Activated naive CD8-positive, alpha-beta T cell treated with anti-CD3 and anti-CD28 coated beads, Interleukin-2, amount 50 U/mL, for 16 hours (primary cell): ENCODE data around the gene GOLGA6L10.
"Not testable (repeated sequence)": the region's sequence is repeated elsewhere in the genome, so short reads cannot be mapped to it uniquely, and the experiment has no call there.

Source experiments
- DNase-seq: peaks from one replicate; pipeline ENCODE4 v3.0.0-alpha.2; 2020; ENCODE audit warnings: low read depth, low spot score

Gene GOLGA6L10, protein sequence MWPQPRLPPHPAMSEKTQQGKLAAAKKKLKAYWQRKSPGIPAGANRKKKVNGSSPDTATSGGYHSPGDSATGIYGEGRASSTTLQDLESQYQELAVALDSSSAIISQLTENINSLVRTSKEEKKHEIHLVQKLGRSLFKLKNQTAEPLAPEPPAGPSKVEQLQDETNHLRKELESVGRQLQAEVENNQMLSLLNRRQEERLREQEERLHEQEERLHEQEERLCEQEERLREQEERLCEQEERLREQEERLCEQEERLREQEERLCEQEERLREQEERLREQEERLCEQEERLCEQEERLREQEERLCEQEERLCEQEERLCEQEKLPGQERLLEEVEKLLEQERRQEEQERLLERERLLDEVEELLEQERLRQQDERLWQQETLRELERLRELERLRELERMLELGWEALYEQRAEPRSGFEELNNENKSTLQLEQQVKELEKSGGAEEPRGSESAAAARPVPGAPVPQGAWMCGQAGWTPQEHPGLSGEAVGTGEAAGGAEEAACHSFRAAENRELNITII

GRCh38 chr15:82349375-82349774, at the start of gene GOLGA6L10:
GOLGA6L10 (minus strand) TSS chr15:82349475; CDS start chr15:82349375, 100 bp downstream.
- not testable (repeated sequence) for DNase-seq

DNA sequence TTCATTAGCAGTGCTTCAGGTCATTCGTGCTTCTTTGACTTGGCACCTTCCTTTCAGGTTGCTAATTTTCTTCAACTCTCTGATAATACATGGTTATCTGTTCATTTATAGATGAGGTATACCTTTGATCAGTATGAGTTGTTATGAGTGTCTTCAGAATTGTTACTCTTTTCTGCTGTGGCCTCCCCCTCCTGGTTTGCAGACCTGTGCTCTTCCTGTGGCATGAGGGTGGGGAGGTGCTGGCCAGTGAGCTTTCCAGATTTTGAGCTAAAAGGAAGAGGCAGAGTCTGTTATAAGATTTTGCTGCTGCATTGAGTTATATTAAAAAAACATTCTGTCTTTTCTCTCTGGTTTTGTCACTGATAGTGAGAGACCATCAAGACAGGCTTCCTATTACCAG, 49.5 kb upstream of the GOLGA6L10 start:
- DNase-seq, result no peak

DNA sequence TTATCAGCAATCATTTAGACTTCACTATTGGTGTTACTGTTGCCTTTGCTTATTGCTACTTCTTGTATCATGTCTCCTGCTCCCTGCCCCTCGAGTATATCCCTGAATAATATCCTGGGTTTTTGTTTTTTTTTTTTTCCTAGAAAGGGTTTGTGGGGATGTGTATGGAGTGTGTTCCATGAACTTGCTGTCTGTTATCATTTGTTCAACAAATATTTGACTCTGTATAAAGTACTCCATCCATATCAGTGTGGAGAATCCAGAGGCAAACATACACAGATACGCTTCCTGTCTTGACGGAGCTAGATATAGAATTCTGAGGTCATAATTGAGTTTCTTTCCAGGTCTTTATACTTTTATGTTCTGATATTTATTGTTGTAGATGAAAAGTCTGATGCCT, 48.5 kb upstream of the GOLGA6L10 start:
- DNase-seq, result no peak

DNA sequence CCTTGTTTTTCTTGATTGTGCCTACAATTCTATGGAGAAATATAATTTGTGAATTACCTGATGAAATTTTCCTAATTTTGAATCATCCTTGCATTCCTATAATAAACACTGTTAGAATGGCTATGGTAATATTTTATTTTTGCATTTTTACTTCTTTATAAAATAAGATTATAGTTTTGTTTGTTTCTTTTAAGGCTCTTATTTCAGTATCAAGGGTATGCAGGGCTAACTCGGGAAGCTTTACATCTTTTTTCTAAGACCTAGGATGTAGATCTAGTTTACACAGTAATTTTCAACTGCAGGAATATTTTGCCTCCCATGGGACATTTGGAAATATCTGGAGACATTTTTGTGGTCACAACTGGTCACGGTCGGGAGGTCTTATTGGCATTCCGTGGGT, 46.5 kb upstream of the GOLGA6L10 start:
- DNase-seq, result not testable (repeated sequence)

DNA sequence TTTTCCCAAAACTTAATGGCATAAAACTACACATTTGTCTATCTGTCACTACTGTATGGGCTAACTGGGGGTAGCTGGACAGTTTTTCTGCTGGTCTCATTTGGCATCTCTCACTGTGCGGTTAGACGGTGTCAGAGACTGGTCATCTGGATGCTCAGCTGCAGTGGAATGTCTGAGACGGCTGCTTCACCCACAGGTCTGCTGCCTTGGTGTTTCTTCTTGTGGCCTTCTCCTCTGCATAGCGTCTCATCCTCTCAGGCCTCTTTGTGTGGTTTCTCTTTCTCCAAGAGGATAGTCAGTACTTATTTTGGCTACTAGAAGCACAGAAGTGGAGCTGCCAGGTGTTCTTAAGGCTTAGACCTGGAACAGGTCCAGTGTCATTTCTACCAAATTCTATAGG, 44.4 kb upstream of the GOLGA6L10 start:
- no peak for DNase-seq

DNA sequence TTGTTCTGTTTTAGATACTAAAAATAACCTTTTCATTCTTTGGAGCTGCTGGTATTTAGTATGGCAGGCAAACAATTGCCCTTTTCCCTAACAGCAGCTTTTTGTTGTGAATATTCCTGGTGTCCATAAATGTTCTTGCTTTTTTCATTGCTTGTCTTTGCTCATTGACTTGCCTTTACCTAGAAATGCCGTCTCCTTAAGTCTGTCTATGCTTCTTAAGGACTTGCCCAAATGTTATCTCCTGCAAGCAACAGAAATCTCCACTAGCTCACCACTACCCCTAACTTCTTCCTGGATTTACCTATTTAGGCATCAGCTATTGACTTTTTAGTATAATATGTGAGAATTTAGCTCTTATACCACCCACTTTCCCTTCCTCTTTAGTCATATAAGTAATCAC, 42.8 kb upstream of the GOLGA6L10 start:
- not testable (repeated sequence) for DNase-seq

- not testable (repeated sequence) for DNase-seq
These were observed 40.9 kb upstream of the GOLGA6L10 start for GRCh38 chr15:82390152-82390551.

GRCh38 chr15:82387209-82387608, 37.9 kb upstream of the GOLGA6L10 start:
- not testable (repeated sequence) for DNase-seq

DNA sequence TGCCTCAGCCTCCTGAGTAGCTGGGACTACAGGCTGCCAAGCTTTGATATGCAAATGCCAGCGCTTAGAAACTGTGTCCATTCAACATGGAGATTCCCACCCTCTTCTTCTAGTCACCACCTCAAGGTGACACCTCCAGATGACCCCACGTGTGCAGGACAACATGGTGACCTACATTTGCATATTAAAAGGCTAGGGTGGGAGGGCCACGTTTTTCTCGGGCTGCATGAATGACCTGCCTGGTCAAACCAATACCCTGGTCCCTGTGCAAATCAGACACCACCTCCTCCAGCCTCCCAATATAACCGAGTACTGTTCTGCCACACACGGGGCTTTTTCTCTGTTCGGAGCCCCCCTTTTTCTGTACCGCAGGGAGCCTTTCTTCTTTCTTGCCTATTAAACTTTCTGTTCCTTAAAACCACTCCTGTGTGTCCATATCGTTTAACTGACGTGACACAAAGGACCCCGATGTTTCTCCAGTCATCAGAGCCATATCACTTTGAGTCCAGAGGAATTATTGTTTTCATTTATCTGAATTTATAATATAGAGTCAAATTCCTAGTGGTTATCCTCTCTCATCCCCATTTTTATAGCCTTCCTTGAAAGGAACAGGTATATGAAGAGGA, 32.2 kb upstream of the GOLGA6L10 start:
- DNase-seq, result not testable (repeated sequence)

GRCh38 chr15:82379552-82379951, 30.3 kb upstream of the GOLGA6L10 start:
- DNase-seq, result not testable (repeated sequence)

- not testable (repeated sequence) for DNase-seq
These were observed 24.4 kb upstream of the GOLGA6L10 start for GRCh38 chr15:82373661-82374060.

- DNase-seq, result no peak
These were observed 22.4 kb upstream of the GOLGA6L10 start for GRCh38 chr15:82371656-82372055.

- not testable (repeated sequence) for DNase-seq
These were observed 18.5 kb upstream of the GOLGA6L10 start for GRCh38 chr15:82367790-82368189.

- DNase-seq, result not testable (repeated sequence)
These were observed 16.5 kb upstream of the GOLGA6L10 start for GRCh38 chr15:82365692-82366323.

DNA sequence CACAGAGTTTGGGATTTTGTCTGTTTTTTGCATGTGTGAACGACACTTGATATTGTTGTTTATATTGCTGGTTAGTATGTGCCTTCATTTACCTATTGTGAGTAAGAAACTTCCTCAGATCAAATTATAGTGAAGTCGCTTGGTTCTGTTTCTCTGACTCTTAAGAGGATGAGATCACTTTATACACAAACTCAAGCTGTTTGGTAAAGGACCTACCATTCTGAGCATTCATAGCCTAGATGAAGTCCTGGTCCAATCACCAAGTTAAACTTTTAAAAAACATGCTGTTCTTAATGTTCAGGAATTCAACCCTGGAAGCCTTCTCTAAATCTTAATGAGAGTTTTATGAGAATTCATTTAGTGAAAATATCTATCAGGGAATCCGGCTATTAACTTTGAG, 15.3 kb upstream of the GOLGA6L10 start:
- DNase-seq, result not testable (repeated sequence)

DNA sequence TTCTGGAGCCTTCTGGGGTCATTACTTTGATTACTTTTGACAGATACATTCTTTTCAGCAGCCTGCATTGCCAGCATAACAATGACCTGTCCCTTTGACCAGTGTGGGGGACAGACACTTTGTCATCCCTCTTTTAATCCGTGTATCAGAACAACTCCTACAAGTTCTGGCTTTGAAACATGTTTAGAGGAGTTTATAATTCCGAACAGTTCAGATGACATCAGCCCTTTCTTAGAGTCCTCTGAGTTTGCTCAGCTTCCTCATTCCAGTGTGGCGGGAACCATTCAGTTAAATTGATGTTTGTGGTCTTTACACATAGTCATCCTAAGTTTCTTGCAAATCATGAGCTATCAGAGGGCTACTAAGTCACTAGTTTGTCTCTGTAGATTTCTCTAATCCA, 13.5 kb upstream of the GOLGA6L10 start:
- DNase-seq, result not testable (repeated sequence)

DNA sequence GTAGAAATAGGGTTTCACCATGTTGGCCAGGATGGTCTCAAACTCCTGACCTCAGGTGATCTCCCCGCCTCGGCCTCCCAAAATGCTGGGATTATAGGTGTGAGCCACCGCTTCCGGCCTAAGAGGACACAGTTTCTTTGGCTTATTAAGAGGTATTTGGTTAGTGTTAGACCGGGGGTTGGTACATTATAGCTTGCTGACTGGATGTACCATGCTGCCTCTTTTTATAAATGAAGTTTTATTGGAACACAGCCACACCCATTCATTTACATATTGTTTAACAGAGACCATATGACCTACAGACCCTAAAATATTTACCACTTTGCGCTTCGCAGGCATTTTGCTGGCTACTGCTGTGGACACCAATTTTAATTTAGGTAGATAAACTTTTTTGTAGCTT, 11.3 kb upstream of the GOLGA6L10 start:
- DNase-seq, result not testable (repeated sequence)

DNA sequence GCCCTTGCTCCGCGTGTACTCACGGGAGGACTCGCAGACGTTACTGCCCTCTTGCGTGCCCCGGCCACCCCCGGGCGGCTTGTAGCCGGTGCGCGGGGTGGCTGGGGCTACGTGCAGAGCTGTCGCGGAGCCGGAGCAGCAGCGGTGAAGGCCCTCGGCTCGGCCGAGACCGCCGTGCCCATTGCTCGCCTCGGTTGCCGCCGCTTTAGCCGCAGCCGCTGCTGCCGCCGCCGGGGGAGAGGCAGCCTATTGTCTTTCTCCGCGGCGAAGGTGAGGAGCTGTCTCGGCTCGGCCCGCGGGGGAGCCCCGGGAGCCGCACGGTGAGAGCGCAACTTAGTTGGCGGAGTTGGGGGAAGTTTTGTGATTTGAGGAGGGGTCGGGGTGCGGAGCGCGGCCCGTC, 5.8 kb upstream of the GOLGA6L10 start:
- DNase-seq, result not testable (repeated sequence)

GRCh38 chr15:82354546-82354945, 5.3 kb upstream of the GOLGA6L10 start:
- DNase-seq, result not testable (repeated sequence)

GRCh38 chr15:82347645-82348044, 1.6 kb downstream of the GOLGA6L10 start:
- not testable (repeated sequence) for DNase-seq

DNA sequence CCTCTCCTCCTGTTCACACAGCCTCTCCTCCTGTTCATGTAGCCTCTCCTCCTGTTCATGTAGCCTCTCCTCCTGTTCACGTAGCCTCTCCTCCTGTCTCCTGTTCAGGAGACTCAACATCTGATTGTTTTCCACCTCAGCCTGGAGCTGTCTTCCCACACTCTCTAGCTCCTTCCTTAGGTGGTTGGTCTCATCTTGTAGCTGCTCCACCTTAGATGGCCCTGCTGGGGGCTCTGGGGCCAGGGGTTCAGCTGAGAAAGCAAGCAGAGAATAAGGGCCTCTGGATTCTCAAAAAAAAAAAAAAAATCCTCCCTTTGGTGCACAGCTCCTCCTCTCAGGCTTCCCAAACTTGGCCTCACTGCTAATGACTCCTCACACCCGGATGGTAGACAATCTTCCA, 4.1 kb downstream of the GOLGA6L10 start:
- not testable (repeated sequence) for DNase-seq

GRCh38 chr15:82344421-82344820, 4.9 kb downstream of the GOLGA6L10 start:
- DNase-seq, result not testable (repeated sequence)
